Coronary artery (tissue), 2 donors: ENCODE measurements around the gene LRRTM4.
"Not testable (repeated sequence)": the region's sequence is repeated elsewhere in the genome, so short reads cannot be mapped to it uniquely, and the experiment has no call there.

ENCODE experiments used
- DNase-seq: peaks from one replicate; pipeline ENCODE4 v3.0.0-alpha.2; 2017; ENCODE audit warnings: low spot score
- H3K27ac ChIP-seq, 2 donors: fragments of 200-600 bp; sonication (generic); one replicate each; pipeline ENCODE4 v1.5.1; 2016 to 2019
- H3K4me3 ChIP-seq: fragments of 200-600 bp; sonication (generic); 2 replicates; pipeline ENCODE4 v1.5.1; 2016; ENCODE audit warnings: mild to moderate bottlenecking, moderate library complexity
- TF ChIP-seq, protein P1 (sequence below): fragments of 200-600 bp; sonication (generic); IDR thresholded peaks from one replicate; pipeline ENCODE4 v1.5.1; 2019; ENCODE audit warnings: antibody characterized with exemption

Gene LRRTM4

DNA sequence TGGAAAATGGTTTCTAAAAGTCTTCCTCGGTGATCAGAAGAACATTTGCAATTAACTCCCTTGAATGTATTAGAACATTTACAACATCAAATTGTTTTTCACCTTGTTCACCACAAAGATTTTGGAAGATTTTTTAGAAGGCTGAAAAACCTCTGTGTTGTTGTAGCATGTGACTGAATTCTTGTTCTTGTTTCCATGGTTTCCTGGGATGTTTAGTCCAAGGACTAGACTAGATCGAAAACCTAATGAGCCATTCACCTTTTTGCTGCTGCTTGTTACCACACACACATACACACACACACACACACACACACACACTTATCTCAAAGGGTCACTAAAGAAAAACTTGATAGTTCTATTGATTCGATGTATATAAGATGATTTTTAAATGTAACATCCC, 380.0 kb downstream of the LRRTM4 start:
- TF ChIP-seq, protein P1, sequence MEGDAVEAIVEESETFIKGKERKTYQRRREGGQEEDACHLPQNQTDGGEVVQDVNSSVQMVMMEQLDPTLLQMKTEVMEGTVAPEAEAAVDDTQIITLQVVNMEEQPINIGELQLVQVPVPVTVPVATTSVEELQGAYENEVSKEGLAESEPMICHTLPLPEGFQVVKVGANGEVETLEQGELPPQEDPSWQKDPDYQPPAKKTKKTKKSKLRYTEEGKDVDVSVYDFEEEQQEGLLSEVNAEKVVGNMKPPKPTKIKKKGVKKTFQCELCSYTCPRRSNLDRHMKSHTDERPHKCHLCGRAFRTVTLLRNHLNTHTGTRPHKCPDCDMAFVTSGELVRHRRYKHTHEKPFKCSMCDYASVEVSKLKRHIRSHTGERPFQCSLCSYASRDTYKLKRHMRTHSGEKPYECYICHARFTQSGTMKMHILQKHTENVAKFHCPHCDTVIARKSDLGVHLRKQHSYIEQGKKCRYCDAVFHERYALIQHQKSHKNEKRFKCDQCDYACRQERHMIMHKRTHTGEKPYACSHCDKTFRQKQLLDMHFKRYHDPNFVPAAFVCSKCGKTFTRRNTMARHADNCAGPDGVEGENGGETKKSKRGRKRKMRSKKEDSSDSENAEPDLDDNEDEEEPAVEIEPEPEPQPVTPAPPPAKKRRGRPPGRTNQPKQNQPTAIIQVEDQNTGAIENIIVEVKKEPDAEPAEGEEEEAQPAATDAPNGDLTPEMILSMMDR, result no peak
- Histone ChIP-seq H3K27ac (no peak overlapping the region), H3K4me3 (no peak overlapping the region)
- no peak for DNase-seq

DNA sequence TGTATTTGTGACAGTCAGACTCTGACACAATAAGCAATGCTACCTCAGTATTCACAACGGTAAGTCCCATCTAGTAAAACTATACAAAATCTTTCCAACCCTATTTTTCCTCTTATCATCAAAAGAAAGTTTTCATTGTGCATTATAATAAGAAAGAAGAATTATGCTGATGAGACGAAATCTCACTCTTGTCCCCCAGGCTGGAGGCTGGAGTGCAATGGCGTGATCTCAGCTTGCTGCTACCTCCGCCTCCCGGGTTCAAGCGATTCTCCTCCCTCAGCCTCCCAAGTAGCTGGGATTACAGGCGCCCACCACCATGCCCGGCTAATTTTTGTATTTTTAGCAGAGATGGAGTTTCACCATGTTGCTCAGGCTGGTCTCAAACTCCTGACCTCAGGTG, 393.7 kb downstream of the LRRTM4 start:
- not testable (repeated sequence) for H3K4me3 ChIP-seq, DNase-seq, H3K27ac ChIP-seq

DNA sequence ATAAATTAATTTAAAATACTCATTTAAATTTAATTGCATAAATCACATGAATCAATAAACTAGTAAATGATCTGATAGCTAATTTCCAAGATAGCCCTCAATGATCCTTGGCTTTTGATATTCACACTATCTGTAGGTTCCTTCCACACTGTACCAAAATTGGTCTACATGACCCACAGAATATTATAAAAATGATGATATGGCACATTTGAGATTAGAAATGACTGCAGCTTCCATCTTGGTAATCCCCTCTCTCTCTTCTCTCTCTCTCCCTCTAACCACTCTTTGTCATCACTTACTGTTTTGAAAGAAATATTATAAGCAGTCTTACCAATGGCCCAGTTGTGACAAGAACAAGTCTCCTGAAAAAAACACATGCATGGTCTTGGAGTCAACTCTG, 394.8 kb downstream of the LRRTM4 start:
- TF ChIP-seq, protein P1, result no peak
- H3K4me3 ChIP-seq, result no peak overlapping the region
- H3K27ac ChIP-seq, result no peak overlapping the region
- no peak for DNase-seq

DNA sequence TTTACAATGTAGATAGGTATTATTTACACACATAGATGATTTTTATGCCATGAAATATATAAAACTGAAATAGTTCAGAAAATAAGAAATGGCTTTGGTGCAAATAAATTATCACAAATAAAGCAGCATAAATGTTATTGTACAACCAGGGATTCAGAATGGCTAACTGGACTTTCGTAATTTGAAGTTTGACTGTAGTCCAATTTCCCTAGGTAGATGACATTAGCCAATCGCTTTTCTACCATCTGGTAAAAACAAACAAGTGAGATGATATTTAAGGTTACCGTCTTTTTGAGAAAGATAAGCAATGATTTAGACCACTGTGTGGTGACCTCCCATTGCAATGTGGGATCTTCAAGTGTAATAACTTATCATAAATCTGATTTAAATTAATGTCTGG, 400.7 kb downstream of the LRRTM4 start:
- Histone ChIP-seq H3K27ac (no peak overlapping the region), H3K4me3 (no peak overlapping the region)
- TF ChIP-seq, protein P1, result no peak
- DNase-seq, result no peak

DNA sequence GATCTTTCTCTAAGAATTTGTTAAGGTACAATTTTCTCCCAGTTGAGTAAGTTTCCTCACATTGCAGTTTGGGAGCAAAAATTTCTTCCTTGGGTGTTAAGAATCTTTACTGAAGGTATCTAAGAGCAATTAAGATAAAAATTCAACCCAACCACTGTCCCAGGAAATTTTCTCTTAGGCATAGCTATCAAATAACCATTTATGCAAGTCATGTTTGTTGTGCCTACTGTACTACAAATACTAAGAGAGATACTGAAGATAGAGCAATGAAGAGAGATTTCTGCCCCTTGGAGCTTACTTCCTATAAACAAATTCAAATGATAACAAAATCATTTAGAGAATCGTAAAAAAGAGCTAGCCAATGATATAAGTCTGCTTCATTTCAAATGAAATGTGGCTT, 402.8 kb downstream of the LRRTM4 start:
- TF ChIP-seq, protein P1, result no peak
- DNase-seq, result no peak
- no peak overlapping the region for H3K27ac ChIP-seq
- no peak overlapping the region for H3K4me3 ChIP-seq

DNA sequence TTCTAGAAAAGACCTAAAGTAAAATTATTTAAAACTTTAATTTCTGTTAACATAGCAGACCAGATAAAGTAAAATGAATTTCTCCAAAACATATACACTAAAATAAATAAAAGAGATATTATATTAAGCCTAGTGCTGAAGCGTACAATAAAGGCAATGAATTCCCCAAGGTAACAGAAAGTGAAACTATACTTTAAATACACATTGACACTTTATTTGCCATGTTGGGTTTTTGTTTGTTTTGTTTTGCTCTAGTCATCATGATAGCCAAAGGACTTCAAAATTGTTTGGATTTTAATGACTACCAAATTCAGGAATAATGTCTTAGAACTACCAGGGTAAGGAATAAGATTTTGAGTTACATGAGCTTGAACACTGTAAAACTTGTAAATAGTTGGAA, 413.3 kb downstream of the LRRTM4 start:
- no peak for DNase-seq
- TF ChIP-seq, protein P1, result no peak
- no peak overlapping the region for H3K27ac ChIP-seq
- no peak overlapping the region for H3K4me3 ChIP-seq

DNA sequence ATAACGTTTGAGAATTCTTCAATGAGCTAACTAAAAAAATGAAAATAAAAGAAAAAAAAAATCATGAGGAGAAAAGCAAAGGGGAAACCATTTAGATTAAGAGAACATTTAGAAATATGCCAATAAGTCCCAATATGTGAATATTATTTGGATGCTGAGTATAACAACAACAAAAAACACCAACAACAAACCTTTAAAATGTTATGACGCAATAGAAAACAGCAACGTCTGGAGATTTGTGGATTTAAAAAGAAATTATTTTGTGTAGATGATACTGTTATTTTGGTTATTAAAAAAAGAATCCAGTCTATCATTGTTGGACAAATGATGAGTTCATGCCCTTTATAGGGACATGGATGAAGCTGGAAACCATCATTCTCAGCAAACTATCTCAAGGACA, 417.2 kb downstream of the LRRTM4 start:
- no peak overlapping the region for H3K27ac ChIP-seq
- TF ChIP-seq, protein P1, result no peak
- H3K4me3 ChIP-seq, result no peak overlapping the region
- DNase-seq, result no peak

DNA sequence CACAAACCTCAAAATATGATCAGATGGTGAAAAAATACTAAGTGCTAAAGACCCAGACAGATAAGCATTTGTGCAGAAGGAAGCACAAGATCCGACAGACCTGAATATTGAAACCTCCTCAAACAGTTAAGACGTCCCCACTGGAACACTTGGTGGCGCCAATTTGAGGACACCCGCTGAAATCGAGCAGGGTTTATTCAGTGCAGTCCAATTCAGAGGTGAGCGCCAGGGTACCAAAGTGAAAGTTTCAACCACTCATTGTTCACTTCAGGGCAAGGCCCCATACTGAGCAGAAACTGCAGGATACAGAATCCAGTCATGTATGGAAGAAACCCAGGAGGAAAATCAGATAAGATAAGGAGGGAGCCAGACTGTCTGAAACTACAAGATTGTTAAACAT, 417.6 kb downstream of the LRRTM4 start:
- TF ChIP-seq, protein P1, result no peak
- Histone ChIP-seq H3K4me3 (no peak overlapping the region), H3K27ac (no peak overlapping the region)
- no peak for DNase-seq
